HepG2 (cell line): ENCODE results near the gene PPP2R5D. TPM values are rescaled to one million over a fixed set of nuclear protein-coding genes. Genes with fewer than 3 reads are reported as not detected.

ENCODE experiments used
- ARNT ChIP-seq: fragments of 450-650 bp; IDR thresholded peaks from 2 replicates; pipeline ENCODE4 v1.6.1; 2017
- ATF7 ChIP-seq, 2 experiments: fragments of 450-650 bp in 1 of 2; sonication (generic) in 1 of 2; formaldehyde crosslinking in 1 of 2; IDR thresholded peaks; 2 replicates each; pipeline versions ENCODE4 v1.4.0 to v1.6.1; 2016 to 2020; ENCODE audit warnings: antibody characterized with exemption in 1 of 2, mild to moderate bottlenecking in 1 of 2, missing genetic modification reagents in 1 of 2
- ATF7-NPFF ChIP-seq: sonication (generic); formaldehyde crosslinking; IDR thresholded peaks from 2 replicates; pipeline ENCODE4 v1.8.1; 2023; ENCODE audit warnings: mild to moderate bottlenecking, low read depth, missing genetic modification reagents, moderate library complexity
- ATRX ChIP-seq: sonication (generic); formaldehyde crosslinking; IDR thresholded peaks from 2 replicates; pipeline ENCODE4 v1.4.0; 2020; ENCODE audit warnings: missing genetic modification reagents, borderline replicate concordance
- CEBPG ChIP-seq: IDR thresholded peaks from 2 replicates; pipeline ENCODE4 v1.6.1; 2016
- HDAC6 ChIP-seq: fragments of 200-600 bp; sonication (generic); IDR thresholded peaks from 2 replicates; pipeline ENCODE4 v1.7.0; 2017; ENCODE audit warnings: mild to moderate bottlenecking, antibody characterized with exemption, low read length, low read depth
- ISX ChIP-seq: sonication (generic); formaldehyde crosslinking; conservative IDR thresholded peaks from 2 replicates; pipeline ENCODE4 v1.5.0; 2020; ENCODE audit warnings: missing genetic modification reagents
- KLF9 ChIP-seq: IDR thresholded peaks from 2 replicates; pipeline ENCODE4 v1.6.1; 2016; ENCODE audit warnings: low read depth
- KMT2B ChIP-seq: IDR thresholded peaks from 2 replicates; pipeline ENCODE4 v1.6.1; 2016; ENCODE audit warnings: missing genetic modification reagents, missing compliant biosample characterization
- MEF2D ChIP-seq: sonication (generic); formaldehyde crosslinking; IDR thresholded peaks from 2 replicates; pipeline ENCODE4 v1.5.1; 2020; ENCODE audit warnings: mild to moderate bottlenecking, missing genetic modification reagents
- PCBP1 ChIP-seq: fragments of 200-400 bp; formaldehyde crosslinking; IDR thresholded peaks from 2 replicates; pipeline ENCODE4 v1.6.1; 2017; ENCODE audit warnings: mild to moderate bottlenecking, low read depth, low read length, borderline replicate concordance
- RFXANK ChIP-seq: IDR thresholded peaks from 2 replicates; pipeline ENCODE4 v1.6.1; 2016
- SALL1 ChIP-seq: sonication (generic); formaldehyde crosslinking; IDR thresholded peaks from 2 replicates; pipeline ENCODE4 v1.8.0; 2022; ENCODE audit warnings: mild to moderate bottlenecking, missing genetic modification reagents
- SOX5 ChIP-seq: IDR thresholded peaks from 2 replicates; pipeline ENCODE4 v1.6.1; 2016; ENCODE audit warnings: borderline replicate concordance
- SP5 ChIP-seq: IDR thresholded peaks from 2 replicates; pipeline ENCODE4 v1.6.1; 2016; ENCODE audit warnings: low read depth, borderline replicate concordance
- SRY ChIP-seq: sonication (generic); formaldehyde crosslinking; IDR thresholded peaks from 2 replicates; pipeline ENCODE4 v1.8.0; 2022; ENCODE audit warnings: mild to moderate bottlenecking, missing genetic modification reagents
- XRCC5 ChIP-seq: fragments of 200-400 bp; formaldehyde crosslinking; optimal IDR thresholded peaks from 2 replicates; pipeline ENCODE3; 2017; ENCODE audit warnings: mild to moderate bottlenecking, low read length
- ZBTB42 ChIP-seq: sonication (generic); formaldehyde crosslinking; IDR thresholded peaks from 2 replicates; pipeline ENCODE4 v1.5.0; 2020; ENCODE audit warnings: mild to moderate bottlenecking, missing genetic modification reagents
- ZNF224 ChIP-seq: sonication (generic); formaldehyde crosslinking; IDR thresholded peaks from 2 replicates; pipeline ENCODE4 v1.5.0; 2020; ENCODE audit warnings: mild to moderate bottlenecking, missing genetic modification reagents
- ZNF296 ChIP-seq: sonication (generic); formaldehyde crosslinking; conservative IDR thresholded peaks from 2 replicates; pipeline ENCODE4 v1.5.0; 2020; ENCODE audit warnings: mild to moderate bottlenecking, missing genetic modification reagents
- ZNF484 ChIP-seq: sonication (generic); formaldehyde crosslinking; IDR thresholded peaks from 2 replicates; pipeline ENCODE4 v1.5.1; 2020; ENCODE audit warnings: mild to moderate bottlenecking, low read depth, missing genetic modification reagents, borderline replicate concordance
- ZNF703 ChIP-seq: sonication (generic); formaldehyde crosslinking; IDR thresholded peaks from 2 replicates; pipeline ENCODE4 v1.5.1; 2020; ENCODE audit warnings: missing genetic modification reagents, mild to moderate bottlenecking, moderate library complexity, borderline replicate concordance
- ZNF773 ChIP-seq: sonication (generic); formaldehyde crosslinking; IDR thresholded peaks from 2 replicates; pipeline ENCODE4 v1.4.0; 2020; ENCODE audit warnings: missing genetic modification reagents, borderline replicate concordance
- ZNF83 ChIP-seq: sonication (generic); formaldehyde crosslinking; IDR thresholded peaks from 2 replicates; pipeline ENCODE4 v1.4.0; 2020; ENCODE audit warnings: missing genetic modification reagents, mild to moderate bottlenecking, borderline replicate concordance
- polyA plus RNA-seq, 8 experiments: library from polyadenylated mRNA; depleted of rRNA in 3 of 8; stranded (reverse) in 7 of 8; unstranded in 1 of 8; fragments of >200 nt; fragmentation: Illumina TruSeq in 4 of 8; extraction: Trizol in 4 of 8; gene quantifications; 2 replicates each; pipeline versions ENCODE4 v1.2.1 to v1.2.3, GENCODE V29; 2011 to 2016; ENCODE audit warnings: low read depth in 4 of 8, missing spikeins in 1 of 8, mixed read lengths in 1 of 8; ENCODE audit not compliant: insufficient read depth in 1 of 8
- total RNA-seq, 5 experiments: library from RNA; depleted of rRNA; stranded (reverse); fragments of >200 nt; fragmentation: Illumina TruSeq; extraction: Trizol; gene quantifications; 2 replicates each; pipeline ENCODE4 v1.2.3, GENCODE V29; 2016; ENCODE audit warnings: low read depth in 1 of 5
- TF ChIP-seq, protein P1 (sequence below): sonication (generic); formaldehyde crosslinking; IDR thresholded peaks from 2 replicates; pipeline ENCODE4 v1.5.0; 2020; ENCODE audit warnings: mild to moderate bottlenecking, missing genetic modification reagents, borderline replicate concordance
- TF ChIP-seq, protein P2 (sequence below): sonication (generic); formaldehyde crosslinking; IDR thresholded peaks from 2 replicates; pipeline ENCODE4 v1.5.0; 2020; ENCODE audit warnings: missing genetic modification reagents

PPP2R5D gene
- total and polyA plus RNA-seq, 2 of the 13 experiments (the other 11 are each of a cell fraction or from before 2014, with no cell fraction given): 53.7 to 60.4 TPM

DNA sequence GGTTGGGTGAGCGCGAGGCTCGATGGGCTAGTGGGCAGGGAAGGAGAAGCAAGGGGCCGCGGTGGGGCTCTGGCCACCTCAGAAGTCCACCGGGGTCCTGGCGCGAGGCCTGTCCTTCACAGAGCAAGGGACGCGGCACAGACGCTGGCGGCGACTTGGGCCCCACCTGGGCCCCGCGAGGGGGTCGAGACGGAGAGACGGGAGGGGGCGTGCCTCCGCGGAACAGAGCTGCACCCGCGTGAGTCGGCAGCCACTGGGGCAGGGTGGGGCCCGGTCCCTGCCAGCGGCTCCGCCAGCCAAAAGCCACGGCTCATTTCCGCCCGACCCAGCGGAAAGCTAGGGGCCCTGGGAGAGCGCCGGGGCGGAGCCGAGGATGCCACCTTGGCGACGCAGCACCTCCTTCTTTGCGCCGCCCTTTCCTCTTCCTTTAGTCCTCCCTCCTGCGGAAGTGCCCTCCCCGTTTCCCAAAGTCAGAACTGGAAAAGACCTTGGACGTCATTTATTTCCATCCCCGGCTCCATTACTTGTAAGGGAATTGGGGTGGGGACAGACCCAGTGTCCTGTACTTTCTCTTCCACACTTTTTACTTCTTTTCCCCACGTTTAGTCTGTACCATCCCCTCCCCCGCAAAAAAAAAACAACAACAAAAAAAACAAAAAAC lies 69.3 kb downstream of the PPP2R5D start, which contains the start of gene CUL7 (continued):
- TF ChIP-seq ISX (CRISPR knock-in tag) (0 out of 2 replicates have a peak, but pooled peaks have one; percentile 30), KLF9 (CRISPR knock-in tag) (peak; percentile 98), SALL1 (CRISPR knock-in tag) (peak; percentile 85), XRCC5 (peak; percentile 53), ZBTB42 (CRISPR knock-in tag) (peak; percentile 82; the same call in 1 of the 2 replicates), ZNF224 (CRISPR knock-in tag) (no peak; the same call in 1 of the 2 replicates), CEBPG (CRISPR knock-in tag) (peak; percentile 61; the same call in 1 of the 2 replicates), HDAC6 (no peak), SRY (peak; percentile 80; the same call in 1 of the 2 replicates), KMT2B (CRISPR knock-in tag) (peak; percentile 81), SP5 (peak; percentile 97), ATRX (CRISPR knock-in tag) (no peak), ATF7-NPFF (CRISPR knock-in tag) (peak; percentile 85), SOX5 (CRISPR knock-in tag) (peak; percentile 64; the same call in 1 of the 2 replicates), ARNT (no peak), RFXANK (CRISPR knock-in tag) (peak; percentile 71; the same call in 1 of the 2 replicates), ATF7 (IDR thresholded peaks at IDR 0.05) (no peak), ATF7 (CRISPR knock-in tag; IDR thresholded peaks at IDR 0.05) (peak; percentile 86; the same call in 1 of the 2 replicates), ZNF296 (CRISPR knock-in tag) (no peak), ZNF703 (CRISPR knock-in tag) (peak; percentile 96), ZNF83 (CRISPR knock-in tag) (peak; percentile 51), PCBP1 (no peak), MEF2D (CRISPR knock-in tag) (peak; percentile 79), ZNF484 (CRISPR knock-in tag) (0 out of 2 replicates have a peak, but pooled peaks have one; percentile 86), ZNF773 (CRISPR knock-in tag) (no peak)
- TF ChIP-seq, protein P1, sequence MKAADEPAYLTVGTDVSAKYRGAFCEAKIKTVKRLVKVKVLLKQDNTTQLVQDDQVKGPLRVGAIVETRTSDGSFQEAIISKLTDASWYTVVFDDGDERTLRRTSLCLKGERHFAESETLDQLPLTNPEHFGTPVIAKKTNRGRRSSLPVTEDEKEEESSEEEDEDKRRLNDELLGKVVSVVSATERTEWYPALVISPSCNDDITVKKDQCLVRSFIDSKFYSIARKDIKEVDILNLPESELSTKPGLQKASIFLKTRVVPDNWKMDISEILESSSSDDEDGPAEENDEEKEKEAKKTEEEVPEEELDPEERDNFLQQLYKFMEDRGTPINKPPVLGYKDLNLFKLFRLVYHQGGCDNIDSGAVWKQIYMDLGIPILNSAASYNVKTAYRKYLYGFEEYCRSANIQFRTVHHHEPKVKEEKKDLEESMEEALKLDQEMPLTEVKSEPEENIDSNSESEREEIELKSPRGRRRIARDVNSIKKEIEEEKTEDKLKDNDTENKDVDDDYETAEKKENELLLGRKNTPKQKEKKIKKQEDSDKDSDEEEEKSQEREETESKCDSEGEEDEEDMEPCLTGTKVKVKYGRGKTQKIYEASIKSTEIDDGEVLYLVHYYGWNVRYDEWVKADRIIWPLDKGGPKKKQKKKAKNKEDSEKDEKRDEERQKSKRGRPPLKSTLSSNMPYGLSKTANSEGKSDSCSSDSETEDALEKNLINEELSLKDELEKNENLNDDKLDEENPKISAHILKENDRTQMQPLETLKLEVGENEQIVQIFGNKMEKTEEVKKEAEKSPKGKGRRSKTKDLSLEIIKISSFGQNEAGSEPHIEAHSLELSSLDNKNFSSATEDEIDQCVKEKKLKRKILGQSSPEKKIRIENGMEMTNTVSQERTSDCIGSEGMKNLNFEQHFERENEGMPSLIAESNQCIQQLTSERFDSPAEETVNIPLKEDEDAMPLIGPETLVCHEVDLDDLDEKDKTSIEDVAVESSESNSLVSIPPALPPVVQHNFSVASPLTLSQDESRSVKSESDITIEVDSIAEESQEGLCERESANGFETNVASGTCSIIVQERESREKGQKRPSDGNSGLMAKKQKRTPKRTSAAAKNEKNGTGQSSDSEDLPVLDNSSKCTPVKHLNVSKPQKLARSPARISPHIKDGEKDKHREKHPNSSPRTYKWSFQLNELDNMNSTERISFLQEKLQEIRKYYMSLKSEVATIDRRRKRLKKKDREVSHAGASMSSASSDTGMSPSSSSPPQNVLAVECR (CRISPR knock-in tag): peak; percentile 98
- TF ChIP-seq, protein P2, sequence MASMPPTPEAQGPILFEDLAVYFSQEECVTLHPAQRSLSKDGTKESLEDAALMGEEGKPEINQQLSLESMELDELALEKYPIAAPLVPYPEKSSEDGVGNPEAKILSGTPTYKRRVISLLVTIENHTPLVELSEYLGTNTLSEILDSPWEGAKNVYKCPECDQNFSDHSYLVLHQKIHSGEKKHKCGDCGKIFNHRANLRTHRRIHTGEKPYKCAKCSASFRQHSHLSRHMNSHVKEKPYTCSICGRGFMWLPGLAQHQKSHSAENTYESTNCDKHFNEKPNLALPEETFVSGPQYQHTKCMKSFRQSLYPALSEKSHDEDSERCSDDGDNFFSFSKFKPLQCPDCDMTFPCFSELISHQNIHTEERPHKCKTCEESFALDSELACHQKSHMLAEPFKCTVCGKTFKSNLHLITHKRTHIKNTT (CRISPR knock-in tag): no peak
